ENCODE data around the gene CST11.

DNA sequence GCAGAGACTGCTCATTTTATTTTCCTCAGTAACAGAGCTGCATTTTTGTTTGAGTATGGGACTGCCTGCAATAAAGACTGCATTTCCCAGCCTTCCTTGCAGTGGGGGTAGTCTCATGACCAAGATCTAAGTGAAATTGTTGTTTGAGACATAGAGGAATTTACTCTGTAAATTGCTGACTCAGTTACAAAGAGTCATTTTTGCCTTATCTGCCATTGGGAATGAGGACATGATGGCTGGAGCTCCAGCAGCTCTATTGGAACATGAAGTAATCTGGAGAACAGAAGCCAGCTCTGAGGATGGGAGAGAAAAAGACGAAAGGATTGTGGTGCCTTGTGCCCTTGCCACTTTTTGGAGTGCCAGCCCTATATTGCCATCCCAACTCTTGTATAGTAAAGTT lies 2.1 kb upstream of the CST11 start:
- no peak for TF ChIP-seq CTCF (conservative IDR thresholded peaks at IDR 0.05; ENCODE audit: low read length)
- TF ChIP-seq EZH2phosphoT487 (IDR thresholded peaks at IDR 0.05; ENCODE audit: borderline replicate concordance) = no peak
